ENCODE results near the gene KDM4C. TPM values are rescaled to one million over a fixed set of nuclear protein-coding genes. Genes with fewer than 3 reads are reported as not detected.

The KDM4C gene
- polyA plus RNA-seq, 1 experiment, result 12.1 TPM

DNA sequence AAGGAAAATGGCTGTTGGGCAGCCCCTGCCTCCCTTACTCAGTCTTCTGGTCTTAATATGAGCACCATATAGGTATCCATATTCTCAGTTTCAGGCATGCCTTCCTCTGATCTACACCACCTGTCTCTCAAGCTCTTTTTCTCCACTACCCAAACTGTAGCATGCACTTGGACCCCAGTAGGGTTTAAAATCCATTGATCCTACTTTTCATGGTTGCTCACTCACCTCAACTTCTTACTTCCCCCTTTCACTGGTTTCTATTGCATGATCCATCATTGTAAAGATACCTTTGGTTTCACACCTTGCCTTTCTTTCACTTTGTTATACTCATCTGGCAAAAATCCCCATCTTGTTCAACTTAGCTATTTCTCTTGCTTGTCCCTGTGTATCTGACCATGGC is 159.4 kb downstream of the KDM4C start:
- Histone ChIP-seq H3K4me3 (ENCODE audit: low read depth, low read length) (no peak overlapping the region), H3K27me3 (ENCODE audit: control insufficient read depth, insufficient read depth, low read length) (no peaks in the 10 kb centered on the region), H3K9me3 (ENCODE audit: control insufficient read depth, insufficient read depth, low read length) (no peaks in the 10 kb centered on the region; the same call in 1 of the 2 replicates), H3K27ac (ENCODE audit: low read depth, low read length) (no peak overlapping the region)
- ChIA-PET CTCF (no interaction called here), POLR2A (no interaction called here)
- DNase-seq (ENCODE audit: low read depth, low spot score), result no peak
- TF ChIP-seq, protein P1, sequence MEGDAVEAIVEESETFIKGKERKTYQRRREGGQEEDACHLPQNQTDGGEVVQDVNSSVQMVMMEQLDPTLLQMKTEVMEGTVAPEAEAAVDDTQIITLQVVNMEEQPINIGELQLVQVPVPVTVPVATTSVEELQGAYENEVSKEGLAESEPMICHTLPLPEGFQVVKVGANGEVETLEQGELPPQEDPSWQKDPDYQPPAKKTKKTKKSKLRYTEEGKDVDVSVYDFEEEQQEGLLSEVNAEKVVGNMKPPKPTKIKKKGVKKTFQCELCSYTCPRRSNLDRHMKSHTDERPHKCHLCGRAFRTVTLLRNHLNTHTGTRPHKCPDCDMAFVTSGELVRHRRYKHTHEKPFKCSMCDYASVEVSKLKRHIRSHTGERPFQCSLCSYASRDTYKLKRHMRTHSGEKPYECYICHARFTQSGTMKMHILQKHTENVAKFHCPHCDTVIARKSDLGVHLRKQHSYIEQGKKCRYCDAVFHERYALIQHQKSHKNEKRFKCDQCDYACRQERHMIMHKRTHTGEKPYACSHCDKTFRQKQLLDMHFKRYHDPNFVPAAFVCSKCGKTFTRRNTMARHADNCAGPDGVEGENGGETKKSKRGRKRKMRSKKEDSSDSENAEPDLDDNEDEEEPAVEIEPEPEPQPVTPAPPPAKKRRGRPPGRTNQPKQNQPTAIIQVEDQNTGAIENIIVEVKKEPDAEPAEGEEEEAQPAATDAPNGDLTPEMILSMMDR (IDR thresholded peaks at IDR 0.05; ENCODE audit: low read depth, low read length), result no peak

DNA sequence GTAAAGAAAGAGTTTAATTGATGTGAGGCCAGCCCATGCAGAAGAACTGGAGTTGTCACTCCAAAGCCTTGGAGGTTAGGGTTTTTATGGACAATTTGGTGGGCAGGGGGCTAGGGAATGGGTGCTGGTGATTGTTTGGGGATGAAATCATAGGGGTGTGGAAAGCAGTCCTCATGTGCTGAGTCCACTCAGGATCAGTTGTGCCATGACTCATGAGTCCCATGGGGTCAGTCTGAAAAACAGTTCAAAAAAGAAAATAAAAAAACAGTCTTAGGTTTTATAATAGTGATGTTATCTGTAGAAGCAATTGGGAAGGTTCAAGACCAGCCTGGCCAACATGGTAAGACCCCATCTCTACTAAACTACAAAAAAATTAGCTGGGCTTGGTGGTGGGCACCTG is 162.3 kb downstream of the KDM4C start:
- ChIA-PET CTCF (no interaction called here), POLR2A (no interaction called here)
- TF ChIP-seq, protein P1 (IDR thresholded peaks at IDR 0.05; ENCODE audit: low read depth, low read length), result no peak
- Histone ChIP-seq H3K4me3 (ENCODE audit: low read depth, low read length) (no peak overlapping the region), H3K9me3 (ENCODE audit: control insufficient read depth, insufficient read depth, low read length) (no peaks in the 10 kb centered on the region; the same call in 1 of the 2 replicates), H3K27ac (ENCODE audit: low read depth, low read length) (no peak overlapping the region), H3K27me3 (ENCODE audit: control insufficient read depth, insufficient read depth, low read length) (no peaks in the 10 kb centered on the region)
- no peak for DNase-seq (ENCODE audit: low read depth, low spot score)

DNA sequence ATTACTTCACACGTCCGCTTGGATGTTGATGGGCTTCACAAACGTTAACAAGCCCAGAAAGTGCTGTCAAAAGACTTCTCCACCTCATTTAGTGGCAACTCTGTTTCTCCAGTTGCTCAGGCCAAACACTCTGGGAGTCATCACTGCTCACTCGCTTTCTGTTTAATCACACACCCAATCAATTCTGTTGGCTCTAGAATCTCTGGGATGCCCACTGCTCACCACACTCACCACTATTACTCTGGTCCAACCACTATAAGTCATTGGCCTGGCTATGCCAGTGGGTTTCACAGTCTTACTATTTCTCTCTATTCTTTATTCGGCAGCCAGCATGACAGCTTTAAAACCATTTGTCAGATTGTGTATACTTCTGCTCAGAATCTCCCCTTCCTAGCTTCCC is 163.5 kb downstream of the KDM4C start:
- no peak overlapping the region for H3K4me3 ChIP-seq (ENCODE audit: low read depth, low read length)
- TF ChIP-seq, protein P1 (IDR thresholded peaks at IDR 0.05; ENCODE audit: low read depth, low read length), result no peak
- ChIA-PET CTCF (interaction anchor here (0.6 to 1.9 kb wide), 2 partner anchors 11 to 421 kb away, joined by 3 to 4 read pairs; no protein-coding TSS in a partner anchor), POLR2A (no interaction called here)
- H3K9me3 ChIP-seq (ENCODE audit: control insufficient read depth, insufficient read depth, low read length), result no peaks in the 10 kb centered on the region; the same call in 1 of the 2 replicates
- no peaks in the 10 kb centered on the region for H3K27me3 ChIP-seq (ENCODE audit: control insufficient read depth, insufficient read depth, low read length)
- DNase-seq (ENCODE audit: low read depth, low spot score), result no peak
- H3K27ac ChIP-seq (ENCODE audit: low read depth, low read length), result no peak overlapping the region

DNA sequence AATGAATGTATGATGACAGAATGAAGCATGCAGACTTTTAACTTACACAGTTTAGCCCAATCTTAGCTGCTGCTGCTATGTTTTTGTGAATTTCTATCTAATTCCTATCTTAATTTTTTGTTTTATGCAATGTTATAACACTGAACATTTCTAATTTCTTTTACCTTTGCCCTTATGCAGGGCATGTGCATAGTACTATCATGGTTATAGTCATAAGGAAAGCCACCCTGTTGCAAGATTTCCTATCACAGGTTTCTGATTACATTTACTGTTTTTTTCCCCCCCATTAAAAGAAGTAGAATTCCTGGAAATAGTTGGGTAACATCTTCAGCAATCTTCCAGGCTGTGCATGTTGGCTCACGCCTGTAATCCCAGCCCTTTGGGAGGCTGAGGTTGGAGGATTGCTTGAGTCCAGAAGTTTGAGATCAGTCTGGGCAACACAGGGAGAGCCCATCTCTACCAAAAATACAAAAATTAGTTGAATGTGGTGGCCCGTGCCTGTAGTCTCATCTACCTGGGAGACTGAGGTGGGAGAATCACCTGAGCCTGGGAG is 164.4 kb downstream of the KDM4C start:
- CTCF ChIA-PET, result interaction anchor here (1.9 kb wide), 1 partner anchor 12 kb away, joined by 4 read pairs; no protein-coding TSS in a partner anchor
- Histone ChIP-seq H3K9me3 (ENCODE audit: control insufficient read depth, insufficient read depth, low read length) (no peaks in the 10 kb centered on the region; the same call in 1 of the 2 replicates), H3K27ac (ENCODE audit: low read depth, low read length) (no peak overlapping the region), H3K4me3 (ENCODE audit: low read depth, low read length) (no peak overlapping the region), H3K27me3 (ENCODE audit: control insufficient read depth, insufficient read depth, low read length) (no peaks in the 10 kb centered on the region)
- TF ChIP-seq, protein P1 (IDR thresholded peaks at IDR 0.05; ENCODE audit: low read depth, low read length), result no peak
- no peak for DNase-seq (ENCODE audit: low read depth, low spot score)
- POLR2A ChIA-PET, result no interaction called here

DNA sequence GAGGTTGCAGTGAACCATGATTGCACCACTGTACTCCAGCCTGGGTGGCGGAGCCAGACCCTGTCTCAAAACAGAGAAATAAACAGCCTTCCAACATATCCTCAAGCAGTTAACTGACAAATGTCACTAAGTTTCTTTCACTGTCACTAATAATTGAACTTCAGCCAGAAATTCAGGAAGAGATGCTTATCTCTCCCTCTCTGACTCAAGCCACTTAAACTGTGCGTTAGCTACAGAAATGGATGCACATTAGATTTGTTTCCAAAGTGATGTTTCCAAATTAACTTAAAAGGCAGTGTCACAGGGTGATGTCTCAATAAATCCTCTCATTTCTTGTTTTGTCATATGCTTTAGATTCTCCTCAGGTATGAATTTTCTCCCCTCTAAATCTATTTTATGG is 164.9 kb downstream of the KDM4C start:
- Histone ChIP-seq H3K27ac (ENCODE audit: low read depth, low read length) (no peak overlapping the region), H3K27me3 (ENCODE audit: control insufficient read depth, insufficient read depth, low read length) (no peaks in the 10 kb centered on the region), H3K9me3 (ENCODE audit: control insufficient read depth, insufficient read depth, low read length) (no peaks in the 10 kb centered on the region; the same call in 1 of the 2 replicates), H3K4me3 (ENCODE audit: low read depth, low read length) (no peak overlapping the region)
- CTCF ChIA-PET, result interaction anchor here (0.6 kb wide), 1 partner anchor 312 kb away, joined by 8 read pairs; no protein-coding TSS in a partner anchor
- DNase-seq (ENCODE audit: low read depth, low spot score), result no peak
- TF ChIP-seq, protein P1 (IDR thresholded peaks at IDR 0.05; ENCODE audit: low read depth, low read length), result no peak
- POLR2A ChIA-PET, result no interaction called here
